K562 (cell line): ENCODE results near the gene ATXN3L. TPM values are rescaled to one million over a fixed set of nuclear protein-coding genes. Genes with fewer than 3 reads are reported as not detected.
A peak's percentile ranks its signal among the peaks of the same experiment; 100 is the strongest.

ENCODE experiments used
- ATAC-seq: fragments of 200-7000 bp; cut with Tn5 transposase; 3 replicates; pipeline ENCODE4 v1.9.1; 2020; ENCODE audit warnings: moderate library complexity
- BruUV-seq: library from RNA; stranded (reverse); fragments of 400-500 nt; replicated peaks from 2 replicates; lab custom pipeline; 2021; lab: Mats Ljungman, UMichigan
- CTCF ChIA-PET: fragments of 300-600 bp; formaldehyde crosslinking; extraction: SDS; loops from one replicate; lab custom pipeline; 2021; ENCODE audit warnings: low intra/inter-chr PET ratio; lab: Yijun Ruan, JAX
- POLR2A ChIA-PET: fragments of 300-600, 350-650 bp; sonication (Branson Sonifier 250); formaldehyde crosslinking; extraction: SDS; loops from one replicate; lab custom pipeline; 2021; ENCODE audit warnings: antibody characterized with exemption, inconsistent platforms; lab: Yijun Ruan, JAX
- DNase-seq, 4 experiments: peaks; one replicate each; pipeline versions ENCODE4 v3.0.0 to v3.0.0-alpha.2; 2011 to 2018; ENCODE audit warnings: low spot score in 3 of 4, mixed read lengths in 3 of 4; ENCODE audit errors: extremely low read depth in 1 of 4
- FAIRE-seq: peaks from 2 replicates; lab custom pipeline; 2011; peaks lifted over from hg19 to GRCh38; lab: Jason Lieb, UNC
- H2AFZ ChIP-seq: 2 replicates; pipeline ENCODE4 v1.6.0; 2011; ENCODE audit warnings: low read depth, low read length, control low read depth, inconsistent platforms
- H3K27ac ChIP-seq: fragments of 200-600 bp; 3 replicates; pipeline ENCODE4 v1.8.0; 2011; ENCODE audit warnings: low read depth, mild to moderate bottlenecking, control low read depth, inconsistent platforms, low read length, moderate library complexity, mixed read lengths; ENCODE audit errors: extremely low read depth
- H3K27me3 ChIP-seq, 2 experiments: fragments of 300-600 bp in 1 of 2; 2 replicates in 1 of 2; 3 replicates in 1 of 2; pipeline versions ENCODE4 v1.6.0 to v1.8.0; 2011; ENCODE audit warnings: inconsistent platforms in 2 of 2, low read length in 2 of 2, mild to moderate bottlenecking in 1 of 2, mixed read lengths in 1 of 2, moderate library complexity in 1 of 2; ENCODE audit not compliant: control insufficient read depth in 2 of 2, insufficient read depth in 2 of 2
- H3K36me3 ChIP-seq: fragments of 300-600 bp; 3 replicates; pipeline ENCODE4 v1.8.0; 2011; ENCODE audit warnings: mild to moderate bottlenecking, low read length, inconsistent platforms; ENCODE audit not compliant: control insufficient read depth, insufficient read depth
- H3K4me1 ChIP-seq, 2 experiments: fragments of 200-600 bp in 1 of 2; replicated peaks in 1 of 2; 2 replicates in 1 of 2; 3 replicates in 1 of 2; pipeline versions ENCODE4 v1.5.1 to v1.8.0; 2011; ENCODE audit warnings: inconsistent platforms in 2 of 2, low read length in 2 of 2, mild to moderate bottlenecking in 1 of 2, mixed read lengths in 1 of 2, moderate library complexity in 1 of 2; ENCODE audit not compliant: control insufficient read depth in 2 of 2, insufficient read depth in 2 of 2
- H3K4me2 ChIP-seq: 2 replicates; pipeline ENCODE4 v1.6.1; 2011; ENCODE audit warnings: low read length, control low read depth, inconsistent platforms, mixed read lengths; ENCODE audit not compliant: insufficient read depth
- H3K4me3 ChIP-seq: fragments of 200-600 bp; sonication (generic), shearing (Covaris generic); 2 replicates; pipeline ENCODE4 v1.5.1; 2016; ENCODE audit warnings: control low read depth, inconsistent platforms
- H3K79me2 ChIP-seq: fragments of 200-600 bp; 3 replicates; pipeline ENCODE4 v1.8.0; 2011; ENCODE audit warnings: low read length, inconsistent platforms; ENCODE audit not compliant: control insufficient read depth, insufficient read depth
- H3K9ac ChIP-seq, 2 experiments: 2 replicates each; pipeline versions ENCODE4 v1.6.0 to v1.6.1; 2011; ENCODE audit warnings: low read depth in 2 of 2, low read length in 2 of 2, control low read depth in 1 of 2, inconsistent platforms in 1 of 2, mild to moderate bottlenecking in 1 of 2, mixed read lengths in 1 of 2; ENCODE audit not compliant: insufficient read depth in 1 of 2
- H3K9me1 ChIP-seq: one replicate; pipeline ENCODE4 v1.6.0; 2011; ENCODE audit warnings: inconsistent platforms, mild to moderate bottlenecking, low read length, moderate library complexity; ENCODE audit not compliant: control insufficient read depth, insufficient read depth
- H3K9me3 ChIP-seq: replicated peaks from 2 replicates; pipeline ENCODE4 v1.5.1; 2011; ENCODE audit warnings: low read depth, low read length, inconsistent platforms; ENCODE audit not compliant: control insufficient read depth, insufficient read depth
- H4K20me1 ChIP-seq: replicated peaks from 2 replicates; pipeline ENCODE4 v1.6.1; 2011; ENCODE audit warnings: low read length, inconsistent platforms, mixed read lengths; ENCODE audit not compliant: control insufficient read depth, insufficient read depth
- GATA2 ChIP-seq: sonication (generic); formaldehyde crosslinking; IDR thresholded peaks from 2 replicates; pipeline ENCODE4 v1.4.0; 2020; ENCODE audit warnings: mild to moderate bottlenecking, missing genetic modification reagents
- KAT8 ChIP-seq: fragments of 450-650 bp; IDR thresholded peaks from 2 replicates; pipeline ENCODE4 v1.6.1; 2016; ENCODE audit warnings: low read depth, mild to moderate bottlenecking
- NCOA2 ChIP-seq, 2 experiments: fragments of 450-650 bp; IDR thresholded peaks; 2 replicates each; pipeline ENCODE4 v1.6.1; 2018; ENCODE audit warnings: mild to moderate bottlenecking in 2 of 2, moderate library complexity in 1 of 2; ENCODE audit not compliant: partially characterized antibody in 2 of 2
- NFE2L1 ChIP-seq: fragments of 450-650 bp; IDR thresholded peaks from 2 replicates; pipeline ENCODE4 v1.6.1; 2016; ENCODE audit warnings: missing genetic modification characterization, low read depth, mild to moderate bottlenecking, missing compliant biosample characterization, moderate library complexity, borderline replicate concordance
- NONO ChIP-seq, 2 experiments: fragments of 200-400 bp in 1 of 2; fragments of 450-650 bp in 1 of 2; formaldehyde crosslinking in 1 of 2; IDR thresholded peaks; 2 replicates each; pipeline ENCODE4 v1.6.1; 2017; ENCODE audit warnings: low read depth in 2 of 2, mild to moderate bottlenecking in 2 of 2, moderate library complexity in 2 of 2, low read length in 1 of 2
- POLR2AphosphoS5 ChIP-seq: IDR thresholded peaks from 2 replicates; pipeline ENCODE4 v1.6.1; 2011; ENCODE audit warnings: mild to moderate bottlenecking, low read depth, low read length, moderate library complexity; ENCODE audit not compliant: control insufficient read depth, insufficient read depth
- RB1 ChIP-seq: fragments of 450-650 bp; IDR thresholded peaks from 2 replicates; pipeline ENCODE4 v1.6.1; 2017; ENCODE audit warnings: low read depth, mild to moderate bottlenecking
- SMARCB1 ChIP-seq: IDR thresholded peaks from 2 replicates; pipeline ENCODE4 v1.6.1; 2011; ENCODE audit warnings: improper control_type of control experiment, low read depth; ENCODE audit not compliant: insufficient read length
- TEAD4 ChIP-seq, 2 experiments: sonication (generic) in 1 of 2; formaldehyde crosslinking in 1 of 2; IDR thresholded peaks; 2 replicates each; pipeline versions ENCODE4 v1.6.1 to v1.8.0; 2012 to 2022; ENCODE audit warnings: borderline replicate concordance in 1 of 2, inconsistent platforms in 1 of 2, low read length in 1 of 2, mild to moderate bottlenecking in 1 of 2, missing genetic modification reagents in 1 of 2
- WGBS: fragments of 100-300 bp; shearing (Covaris generic); methylation state at CpG from one replicate; pipeline ENCODE4 v1.1.6; 2016; ENCODE audit warnings: low coverage, mixed read lengths; ENCODE audit not compliant: insufficient coverage; ENCODE audit errors: missing lambda C conversion rate; 5-methylcytosine and 5-hydroxymethylcytosine counted together
- in situ Hi-C: fragments of 300-500 bp; cut with MboI; formaldehyde crosslinking; loops from 4 replicates; pipeline ENCODE4 v1.15.0; 2018; ENCODE audit warnings: inconsistent platforms, mixed read lengths
- intact Hi-C: fragments of 100-400 bp; cut with micrococcal nuclease; formaldehyde crosslinking; loops from 2 replicates; pipeline ENCODE4 v1.14.2; 2022
- polyA plus RNA-seq, 8 experiments: library from polyadenylated mRNA; depleted of rRNA in 4 of 8; stranded (reverse) in 5 of 8; unstranded in 3 of 8; fragments of >200 nt; fragmentation: Nextera tagmentation in 2 of 8; fragmentation: Illumina TruSeq in 1 of 8; extraction: Ambion mirVana in 2 of 8; extraction: Trizol in 1 of 8; gene quantifications; 2 replicates each; pipeline versions ENCODE4 v1.2.1 to v1.2.3, GENCODE V29; 2011 to 2014; ENCODE audit warnings: inconsistent platforms in 1 of 8, missing spikeins in 1 of 8
- total RNA-seq, 7 experiments: library from RNA; depleted of rRNA in 6 of 7; stranded (reverse); fragments of >200 nt in 6 of 7; fragmentation: Illumina TruSeq in 2 of 7; extraction: Trizol in 2 of 7; gene quantifications; 2 replicates each; pipeline versions ENCODE4 v1.2.1 to v1.2.3, GENCODE V29; 2011 to 2021; ENCODE audit warnings: low replicate concordance in 1 of 7
- TF ChIP-seq, protein P1 (sequence below): sonication (generic); formaldehyde crosslinking; IDR thresholded peaks from 2 replicates; pipeline ENCODE4 v1.8.0; 2022; ENCODE audit warnings: mild to moderate bottlenecking, missing genetic modification reagents

Gene ATXN3L
- total and polyA plus RNA-seq, 9 of the 15 experiments (the other 6 are each of a cell fraction or from before 2014, with no cell fraction given), result 0.04 to 0.31 TPM; not detected in 7

DNA sequence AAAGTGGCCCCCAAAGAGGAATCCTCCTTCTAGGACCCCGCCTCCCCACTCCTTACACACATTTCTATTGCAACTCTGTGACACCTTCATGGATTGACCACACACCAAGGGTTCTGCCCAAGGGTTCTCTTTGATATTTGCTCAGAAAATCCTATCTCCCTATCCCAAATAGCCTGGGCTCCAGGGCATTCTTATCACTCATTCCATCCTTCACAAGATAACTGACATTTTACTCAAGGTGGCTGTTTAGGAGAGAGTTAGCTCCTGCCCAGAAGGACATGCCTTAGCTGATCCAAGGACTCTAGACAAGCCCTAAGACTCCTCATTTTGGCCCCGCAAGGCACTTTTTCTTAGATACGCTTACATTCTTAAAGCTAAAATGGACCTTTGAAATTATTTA is 47.4 kb downstream of the ATXN3L start:
- TF ChIP-seq NONO (IDR thresholded peaks at IDR 0.05; ENCODE audit: low read depth in 2 of 2, low read length in 1 of 2), result no peak
- no peak for TF ChIP-seq NCOA2 (IDR thresholded peaks at IDR 0.05; ENCODE audit: partially characterized antibody in 2 of 2)
- TF ChIP-seq RB1, result no peak
- TF ChIP-seq GATA2 (CRISPR knock-in tag), result no peak
- TF ChIP-seq TEAD4 (IDR thresholded peaks at IDR 0.05; ENCODE audit: low read length), result no peak
- no peak for TF ChIP-seq TEAD4 (CRISPR knock-in tag; IDR thresholded peaks at IDR 0.05; ENCODE audit: borderline replicate concordance)
- TF ChIP-seq POLR2AphosphoS5, result no peak
- TF ChIP-seq SMARCB1, result no peak
- no peak for TF ChIP-seq KAT8
- TF ChIP-seq, protein P1, sequence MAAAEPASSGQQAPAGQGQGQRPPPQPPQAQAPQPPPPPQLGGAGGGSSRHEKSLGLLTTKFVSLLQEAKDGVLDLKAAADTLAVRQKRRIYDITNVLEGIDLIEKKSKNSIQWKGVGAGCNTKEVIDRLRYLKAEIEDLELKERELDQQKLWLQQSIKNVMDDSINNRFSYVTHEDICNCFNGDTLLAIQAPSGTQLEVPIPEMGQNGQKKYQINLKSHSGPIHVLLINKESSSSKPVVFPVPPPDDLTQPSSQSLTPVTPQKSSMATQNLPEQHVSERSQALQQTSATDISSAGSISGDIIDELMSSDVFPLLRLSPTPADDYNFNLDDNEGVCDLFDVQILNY (CRISPR knock-in tag), result no peak
- TF ChIP-seq NFE2L1, result no peak
- FAIRE-seq, result no peak

More for the DNA sequence above, 47.4 kb downstream of the ATXN3L start:
- no peaks in the 10 kb centered on the region for H3K79me2 ChIP-seq
- H3K27me3 ChIP-seq, result no peaks in the 10 kb centered on the region
- H2AFZ ChIP-seq, result 0 out of 2 replicates have a peak overlapping the region, but pooled peaks have one; percentile 45
- H3K36me3 ChIP-seq, result no peaks in the 10 kb centered on the region
- no peaks in the 10 kb centered on the region for H3K9me1 ChIP-seq
- peaks cover 0 to 4% of the 10 kb centered on the region in 2 experiments; a peak in 3 of 5 replicates for H3K4me1 ChIP-seq
- intact Hi-C loops (no loop called here), in situ Hi-C loops (no loop called here)
- ChIA-PET POLR2A (interaction anchor here (0.6 kb wide), 1 partner anchor 254 kb away, joined by 3 read pairs; no protein-coding TSS in a partner anchor), CTCF (no interaction called here)
- H3K4me2 ChIP-seq, result no peak overlapping the region
- BruUV-seq, result no TSS peak
- no peak for DNase-seq
- ATAC-seq, result no peak
- H4K20me1 ChIP-seq, result no peaks in the 10 kb centered on the region
- no peak overlapping the region for H3K4me3 ChIP-seq
- H3K9ac ChIP-seq, result no peak overlapping the region
- H3K27ac ChIP-seq, result no peak overlapping the region
- H3K9me3 ChIP-seq, result no peaks in the 10 kb centered on the region
- 85% methylated on average over 2 of the region's 3 CpGs for WGBS
